K562 (cell line): ENCODE data around the gene SNRPD2. TPM values are rescaled to one million over a fixed set of nuclear protein-coding genes. Genes with fewer than 3 reads are reported as not detected.

Experiments
- FIP1L1 ChIP-seq: fragments of 200-400 bp; formaldehyde crosslinking; IDR thresholded peaks from 2 replicates; pipeline ENCODE4 v1.6.1; 2018; ENCODE audit warnings: mild to moderate bottlenecking, low read depth, low read length; ENCODE audit not compliant: poor library complexity, severe bottlenecking
- GABPB2 ChIP-seq: fragments of 250-450 bp; sonication (Bioruptor Pico); conservative IDR thresholded peaks from 2 replicates; pipeline ENCODE4 v1.5.1; 2021; ENCODE audit warnings: mild to moderate bottlenecking
- GTF2A2 ChIP-seq: IDR thresholded peaks from 2 replicates; pipeline ENCODE4 v1.6.1; 2016; ENCODE audit warnings: mild to moderate bottlenecking, missing genetic modification characterization, missing compliant biosample characterization
- HDAC8 ChIP-seq: fragments of 450-650 bp; IDR thresholded peaks from 2 replicates; pipeline ENCODE4 v1.6.1; 2016; ENCODE audit warnings: mild to moderate bottlenecking, missing genetic modification characterization, moderate library complexity, missing compliant biosample characterization
- JUNB ChIP-seq: fragments of 450-650 bp; formaldehyde crosslinking; conservative IDR thresholded peaks from 2 replicates; pipeline ENCODE4 v1.4.0; 2020; ENCODE audit warnings: mild to moderate bottlenecking
- NCOA6 ChIP-seq: fragments of 450-650 bp; IDR thresholded peaks from 2 replicates; pipeline ENCODE4 v1.6.1; 2017; ENCODE audit warnings: mild to moderate bottlenecking
- RBM34 ChIP-seq: fragments of 200-400 bp; formaldehyde crosslinking; IDR thresholded peaks from 2 replicates; pipeline ENCODE4 v1.6.1; 2018; ENCODE audit warnings: low read length, borderline replicate concordance; ENCODE audit not compliant: insufficient read depth
- SMAD3 ChIP-seq: fragments of 450-650 bp; formaldehyde crosslinking; conservative IDR thresholded peaks from 2 replicates; pipeline ENCODE4 v1.4.0; 2020; ENCODE audit warnings: mild to moderate bottlenecking
- SMARCA5 ChIP-seq: fragments of 450-650 bp; IDR thresholded peaks from 2 replicates; pipeline ENCODE4 v1.6.1; 2016
- XRCC5 ChIP-seq: fragments of 200-400 bp; formaldehyde crosslinking; IDR thresholded peaks from 2 replicates; pipeline ENCODE4 v1.6.1; 2017; ENCODE audit warnings: low read depth, mild to moderate bottlenecking, low read length
- ZMIZ1 ChIP-seq, 2 experiments: fragments of 150-350 bp in 1 of 2; IDR thresholded peaks; 2 replicates each; pipeline ENCODE4 v1.6.1; 2012 to 2016; ENCODE audit warnings: low read depth in 2 of 2, low read length in 2 of 2, mild to moderate bottlenecking in 1 of 2, moderate library complexity in 1 of 2
- ZNF143 ChIP-seq: sonication (generic); formaldehyde crosslinking; IDR thresholded peaks from 2 replicates; pipeline ENCODE4 v1.9.0; 2022; ENCODE audit warnings: mild to moderate bottlenecking, missing genetic modification reagents
- ZNF436 ChIP-seq: fragments of 250-450, 450-650 bp; sonication (Bioruptor Pico); formaldehyde crosslinking; IDR thresholded peaks from 2 replicates; pipeline ENCODE4 v1.7.0; 2020; ENCODE audit warnings: mild to moderate bottlenecking
- polyA plus RNA-seq, 8 experiments: library from polyadenylated mRNA; depleted of rRNA in 4 of 8; stranded (reverse) in 5 of 8; unstranded in 3 of 8; fragments of >200 nt; fragmentation: Nextera tagmentation in 2 of 8; fragmentation: Illumina TruSeq in 1 of 8; extraction: Ambion mirVana in 2 of 8; extraction: Trizol in 1 of 8; gene quantifications; 2 replicates each; pipeline versions ENCODE4 v1.2.1 to v1.2.3, GENCODE V29; 2011 to 2014; ENCODE audit warnings: inconsistent platforms in 1 of 8, missing spikeins in 1 of 8
- total RNA-seq, 7 experiments: library from RNA; depleted of rRNA in 6 of 7; stranded (reverse); fragments of >200 nt in 6 of 7; fragmentation: Illumina TruSeq in 2 of 7; extraction: Trizol in 2 of 7; gene quantifications; 2 replicates each; pipeline versions ENCODE4 v1.2.1 to v1.2.3, GENCODE V29; 2011 to 2021; ENCODE audit warnings: low replicate concordance in 1 of 7
- TF ChIP-seq, protein P1 (sequence below): fragments of 250-450 bp; sonication (Bioruptor Pico); IDR thresholded peaks from 2 replicates; pipeline ENCODE4 v1.8.0; 2022; ENCODE audit warnings: moderate library complexity, mild to moderate bottlenecking, inconsistent platforms
- TF ChIP-seq, protein P2 (sequence below): fragments of 250-450 bp; sonication (Bioruptor Pico); IDR thresholded peaks from 2 replicates; pipeline ENCODE4 v1.8.0; 2021; ENCODE audit warnings: moderate library complexity, mild to moderate bottlenecking, inconsistent platforms
- TF ChIP-seq, protein P3 (sequence below): fragments of 450-650 bp; conservative IDR thresholded peaks from 2 replicates; pipeline ENCODE4 v1.6.1; 2016; ENCODE audit warnings: missing genetic modification characterization, low read depth, mild to moderate bottlenecking, control low read depth, missing compliant biosample characterization

Gene SNRPD2
- total and polyA plus RNA-seq, 9 of the 15 experiments (the other 6 are each of a cell fraction or from before 2014, with no cell fraction given), result 728 to 4,411 (median 1,029) TPM

- TF ChIP-seq ZNF143 (CRISPR knock-in tag), result peak; percentile 96
- TF ChIP-seq, protein P1, sequence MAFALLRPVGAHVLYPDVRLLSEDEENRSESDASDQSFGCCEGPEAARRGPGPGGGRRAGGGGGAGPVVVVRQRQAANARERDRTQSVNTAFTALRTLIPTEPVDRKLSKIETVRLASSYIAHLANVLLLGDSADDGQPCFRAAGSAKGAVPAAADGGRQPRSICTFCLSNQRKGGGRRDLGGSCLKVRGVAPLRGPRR (CRISPR knock-in tag), result no peak
- no peak for TF ChIP-seq NCOA6
- TF ChIP-seq HDAC8 (tag), result no peak
- no peak; the same call in 1 of the 2 replicates for TF ChIP-seq SMARCA5
- TF ChIP-seq RBM34, result no peak
- TF ChIP-seq ZMIZ1 (IDR thresholded peaks at IDR 0.05; ENCODE audit: low read depth in 2 of 2, low read length in 2 of 2), result peak in 1 of 2 experiments; percentile 70; a peak in 2 of 4 replicates
- TF ChIP-seq FIP1L1, result no peak
- no peak for TF ChIP-seq ZNF436 (CRISPR knock-in tag)
- no peak for TF ChIP-seq GABPB2
- no peak for TF ChIP-seq JUNB (CRISPR knock-in tag)
- TF ChIP-seq, protein P2, sequence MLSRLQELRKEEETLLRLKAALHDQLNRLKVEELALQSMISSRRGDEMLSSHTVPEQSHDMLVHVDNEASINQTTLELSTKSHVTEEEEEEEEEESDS, result no peak
- no peak for TF ChIP-seq SMAD3 (CRISPR knock-in tag)
- TF ChIP-seq, protein P3, sequence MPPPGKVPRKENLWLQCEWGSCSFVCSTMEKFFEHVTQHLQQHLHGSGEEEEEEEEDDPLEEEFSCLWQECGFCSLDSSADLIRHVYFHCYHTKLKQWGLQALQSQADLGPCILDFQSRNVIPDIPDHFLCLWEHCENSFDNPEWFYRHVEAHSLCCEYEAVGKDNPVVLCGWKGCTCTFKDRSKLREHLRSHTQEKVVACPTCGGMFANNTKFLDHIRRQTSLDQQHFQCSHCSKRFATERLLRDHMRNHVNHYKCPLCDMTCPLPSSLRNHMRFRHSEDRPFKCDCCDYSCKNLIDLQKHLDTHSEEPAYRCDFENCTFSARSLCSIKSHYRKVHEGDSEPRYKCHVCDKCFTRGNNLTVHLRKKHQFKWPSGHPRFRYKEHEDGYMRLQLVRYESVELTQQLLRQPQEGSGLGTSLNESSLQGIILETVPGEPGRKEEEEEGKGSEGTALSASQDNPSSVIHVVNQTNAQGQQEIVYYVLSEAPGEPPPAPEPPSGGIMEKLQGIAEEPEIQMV (tag), result no peak
- TF ChIP-seq XRCC5, result no peak; the same call in 1 of the 2 replicates
- TF ChIP-seq GTF2A2, result no peak
Observed at GRCh38 chr19:45730368-45731288, 38.9 kb upstream of the SNRPD2 start, which contains the start of gene FBXO46 (continued).
